HG02970 (cell line): ENCODE results near the gene ATRIP.

Experiments used
- ATAC-seq: cut with Tn5 transposase; IDR thresholded peaks from one replicate; pipeline ENCODE4 v1.9.1; 2021; ENCODE audit warnings: mild to moderate bottlenecking, moderate library complexity, moderate number of reproducible peaks; ENCODE audit not compliant: unreplicated experiment, low FRiP score

The ATRIP gene

DNA sequence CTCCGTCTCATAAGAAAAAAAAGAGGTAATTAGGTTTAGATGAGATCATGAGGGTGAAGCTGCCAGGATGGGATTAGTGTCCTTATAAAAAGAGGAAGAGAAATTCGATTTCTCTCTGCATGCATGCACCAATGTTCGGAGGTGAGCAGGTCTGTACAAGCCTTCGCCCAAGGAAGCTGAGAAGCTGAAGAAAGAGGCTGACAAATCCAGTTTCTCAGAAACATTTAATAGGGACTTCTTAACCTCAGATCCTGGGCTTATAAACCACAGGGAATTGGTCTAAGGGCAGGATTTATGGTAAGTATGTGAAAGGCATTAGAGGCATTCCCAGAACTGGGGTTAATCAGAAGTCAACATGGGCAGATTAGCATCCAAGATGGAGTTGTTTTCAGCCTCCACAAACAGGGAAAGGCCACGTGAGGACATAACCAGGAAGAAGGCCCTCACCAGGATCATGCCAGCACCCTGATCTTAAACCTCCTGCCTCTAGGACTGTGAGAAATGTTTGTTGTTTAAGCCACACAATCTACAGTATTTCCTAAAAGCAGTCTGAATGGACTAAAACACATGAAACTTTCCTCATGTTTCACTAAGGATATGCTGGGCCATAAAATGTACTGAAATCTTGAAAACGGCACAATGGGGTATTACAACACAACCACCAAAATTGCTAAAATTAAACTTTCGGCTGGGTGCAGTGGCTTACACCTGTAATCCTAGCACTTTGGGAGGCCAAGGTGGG lies 46.1 kb downstream of the ATRIP start:
- ATAC-seq = no peak

DNA sequence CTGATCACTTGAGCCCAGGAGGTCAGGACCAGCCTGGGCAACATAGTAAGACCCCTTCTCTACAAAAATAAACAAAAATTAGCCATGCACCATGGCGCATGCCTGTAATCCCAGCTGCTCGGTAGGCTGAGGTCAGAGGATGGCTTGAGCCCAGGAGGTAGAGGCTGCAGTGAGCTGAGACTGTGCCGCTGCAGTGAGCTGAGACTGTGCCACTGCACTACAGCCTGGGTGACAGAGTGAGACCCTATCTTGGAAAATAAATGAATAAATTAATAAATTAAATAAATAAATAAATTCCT lies 46.6 kb downstream of the ATRIP start:
- no peak for ATAC-seq

DNA sequence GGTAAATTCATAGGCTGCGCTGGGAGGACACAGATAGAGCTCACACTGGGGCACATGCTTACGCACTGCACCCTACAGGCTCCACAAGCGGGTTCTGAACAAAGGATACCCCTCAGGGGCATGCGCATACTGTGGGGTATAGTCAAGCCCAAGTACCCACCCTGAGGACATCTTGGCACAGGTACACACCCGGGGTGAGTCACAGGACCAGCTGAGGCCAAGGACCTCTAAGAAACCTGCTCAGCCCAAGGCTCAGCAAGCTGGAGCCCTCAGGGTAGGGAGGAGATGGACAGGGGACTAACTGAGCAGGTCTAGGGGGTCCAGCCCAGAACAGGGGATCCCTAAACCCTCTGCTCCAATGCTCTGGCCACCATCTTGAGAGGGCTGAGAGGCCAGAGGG lies 54.1 kb downstream of the ATRIP start:
- no peak for ATAC-seq

DNA sequence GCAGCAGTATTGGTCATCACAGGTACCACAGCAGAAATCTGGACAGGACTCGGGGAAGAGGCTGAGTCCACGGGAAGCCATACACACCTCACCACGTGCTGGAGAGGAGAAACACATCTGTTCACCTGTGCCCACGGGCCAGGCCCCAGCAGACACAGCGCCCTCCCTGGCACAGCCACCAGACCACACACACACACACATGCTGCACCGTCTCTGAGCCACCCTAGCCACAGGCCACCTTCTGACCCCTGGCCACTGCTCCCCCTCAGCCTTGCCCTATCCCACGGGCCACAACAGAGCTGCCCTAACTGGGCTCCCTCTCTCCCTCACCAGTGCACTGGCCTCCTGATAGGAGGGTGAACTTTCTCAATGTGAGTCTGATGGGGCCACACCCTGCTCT lies 54.7 kb downstream of the ATRIP start:
- no peak for ATAC-seq

DNA sequence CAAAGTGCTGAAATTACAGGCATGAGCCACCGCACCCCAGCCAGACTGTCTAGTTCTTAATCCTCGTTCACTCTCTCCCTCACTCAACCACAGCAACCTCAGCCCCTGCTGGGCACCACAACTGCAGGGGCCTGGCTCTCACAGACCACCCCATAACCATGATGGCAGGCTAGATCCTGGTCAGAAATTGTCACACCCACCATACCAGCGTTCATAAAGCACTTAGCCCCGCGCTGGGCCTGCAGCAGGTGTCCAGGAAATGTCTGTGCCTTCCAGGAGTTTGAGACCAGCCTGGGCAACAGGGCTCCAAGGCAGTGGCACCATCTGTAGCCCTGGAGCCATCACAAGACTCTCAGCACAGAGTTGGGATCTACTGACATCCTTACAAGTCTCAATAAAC lies 55.6 kb downstream of the ATRIP start:
- no peak for ATAC-seq

DNA sequence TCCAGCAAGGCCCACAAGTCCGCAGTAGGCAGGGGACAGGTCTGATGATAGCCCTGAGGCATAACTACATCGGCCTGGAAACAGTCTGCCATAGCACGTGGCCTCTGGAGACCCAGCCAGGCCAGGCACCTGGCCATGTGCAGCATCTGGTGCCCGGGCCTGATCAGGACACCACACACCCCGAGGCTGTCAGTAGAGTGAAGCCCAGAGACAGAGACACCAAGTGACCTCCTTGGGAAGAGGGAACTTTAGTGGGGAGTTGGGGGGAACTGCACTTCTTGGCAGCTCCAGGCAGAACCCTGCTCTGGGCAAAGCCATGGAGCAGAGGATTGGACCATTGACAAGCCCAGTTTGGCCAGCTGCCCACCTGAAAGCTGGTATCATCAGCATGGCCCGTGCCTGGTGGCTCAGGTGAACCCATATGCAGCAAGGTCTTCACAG lies 56.2 kb downstream of the ATRIP start:
- ATAC-seq = no peak

DNA sequence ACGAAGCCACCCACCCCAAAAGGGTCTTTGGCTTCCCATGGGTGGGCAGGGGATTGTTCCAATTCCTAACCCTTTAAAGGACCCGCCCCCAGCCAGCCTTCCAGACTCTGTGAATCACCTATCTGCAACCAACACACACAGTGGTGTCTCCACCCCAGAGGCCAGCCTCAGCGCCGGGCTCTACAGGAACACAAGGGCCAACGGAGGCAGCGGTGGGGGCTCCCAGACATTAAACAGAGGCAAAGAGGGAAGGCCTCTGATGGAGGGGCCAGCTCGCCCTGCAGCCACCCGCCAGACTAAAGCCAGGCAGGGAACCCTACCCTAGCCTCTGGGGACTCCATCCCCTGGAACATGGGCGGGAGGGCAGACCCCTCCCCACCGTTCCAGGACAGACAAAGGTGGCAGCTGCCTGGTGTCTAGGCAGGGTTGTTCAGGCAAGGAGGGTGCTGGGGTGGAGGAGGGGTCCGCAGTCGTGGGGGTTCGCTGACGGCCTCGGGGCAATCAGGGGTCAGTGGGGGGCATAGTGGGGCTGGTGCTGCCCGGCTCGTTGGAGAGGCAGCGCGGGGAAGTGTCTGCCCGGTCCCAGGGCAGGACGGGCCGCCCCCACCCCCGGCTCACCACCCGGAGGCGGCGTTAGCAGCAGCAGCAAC lies 57.0 kb downstream of the ATRIP start:
- ATAC-seq = no peak

DNA sequence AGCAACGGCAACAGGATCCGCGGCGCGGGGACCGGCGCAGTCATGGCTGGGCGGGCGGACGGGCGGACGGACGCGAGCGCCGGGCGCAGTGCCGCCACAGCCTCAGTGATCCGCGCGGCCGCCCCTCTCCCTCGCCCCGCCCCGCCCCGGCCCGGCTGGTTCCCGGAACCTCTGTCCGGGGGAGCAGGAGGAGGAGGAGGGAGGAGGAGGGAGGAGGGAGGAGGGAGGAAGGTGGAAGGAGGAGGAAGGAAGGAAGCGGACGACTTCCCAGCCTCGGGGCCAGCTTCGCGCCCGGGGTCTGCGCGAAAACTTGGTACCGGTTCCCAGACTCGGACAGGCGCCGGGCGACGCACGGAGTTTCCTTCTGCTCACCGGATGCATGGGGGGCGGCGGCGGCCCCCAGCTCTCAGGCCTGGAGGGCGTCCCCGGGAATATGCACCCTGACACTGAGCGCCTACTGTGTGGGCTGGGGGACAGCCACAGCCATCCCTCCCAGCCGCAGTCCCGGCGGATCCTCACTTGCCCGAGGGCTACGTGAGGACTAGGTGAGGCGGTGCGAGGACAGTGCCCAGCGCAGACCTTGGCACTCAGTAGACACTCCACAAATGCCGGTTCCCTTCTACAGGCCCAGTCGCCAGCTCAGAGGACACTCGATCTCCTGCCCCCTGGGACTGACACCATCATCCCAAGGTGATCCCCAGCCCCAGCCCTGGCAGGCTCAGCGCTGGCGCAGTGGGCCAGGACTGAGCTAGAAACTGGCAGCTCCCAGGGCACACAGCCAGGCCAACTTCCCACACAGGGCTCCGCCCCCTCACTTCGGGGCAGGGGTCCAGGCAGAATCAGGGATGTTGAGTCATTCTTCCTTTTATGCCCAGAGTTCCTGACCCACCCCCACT lies 57.8 kb downstream of the ATRIP start, which contains the start of gene SHISA5:
Gene SHISA5 (minus strand): TSS at position 124 of the 896 bp plus-strand sequence. CDS start 80 bp downstream, at position 44.
- no peak for ATAC-seq

DNA sequence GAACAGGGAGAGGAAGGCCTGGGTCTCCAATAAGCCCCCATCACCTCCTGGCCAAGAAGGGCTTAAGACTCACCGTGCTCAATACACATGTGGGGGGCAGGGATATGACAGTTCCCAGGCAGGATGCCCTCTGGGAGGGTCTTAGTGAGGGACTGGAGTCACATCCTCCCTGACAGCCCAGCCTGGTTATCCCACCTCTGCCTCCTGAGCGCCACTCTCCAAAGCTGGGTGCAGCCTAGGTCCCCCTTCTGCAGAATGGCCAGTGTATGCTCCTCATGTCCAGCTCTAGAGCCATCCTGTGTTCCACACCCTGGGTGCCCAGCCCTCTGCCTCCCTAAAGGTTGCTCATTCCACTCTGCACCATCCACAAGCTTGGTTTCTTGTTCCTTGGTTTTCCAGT lies 58.6 kb downstream of the ATRIP start:
- ATAC-seq = no peak

DNA sequence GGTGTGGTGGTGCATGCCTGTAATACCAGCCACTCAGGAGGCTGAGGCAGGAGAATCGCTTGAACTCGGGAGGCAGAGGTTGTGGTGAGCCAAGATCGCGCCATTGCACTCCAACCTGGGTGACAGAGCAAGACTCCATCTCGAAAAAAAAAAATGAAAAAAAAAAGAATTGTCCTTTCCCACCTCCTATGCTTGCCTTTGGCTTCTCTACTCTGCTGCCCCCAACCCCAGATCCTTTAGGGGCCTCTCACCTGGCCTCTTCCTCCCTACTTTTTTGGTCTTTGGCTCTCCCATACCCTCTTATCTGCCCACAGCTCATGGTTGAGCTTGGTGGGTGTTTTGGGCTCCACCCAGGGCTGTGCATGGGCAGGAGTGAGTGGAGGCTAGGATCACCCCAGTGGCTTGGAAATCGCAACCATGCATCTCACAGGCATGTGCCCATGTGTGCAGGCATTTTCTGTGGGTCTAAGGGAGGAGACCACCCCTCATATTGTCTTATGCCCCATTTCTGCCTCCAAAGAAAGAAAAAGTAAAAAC lies 59.5 kb downstream of the ATRIP start:
- no peak for ATAC-seq

DNA sequence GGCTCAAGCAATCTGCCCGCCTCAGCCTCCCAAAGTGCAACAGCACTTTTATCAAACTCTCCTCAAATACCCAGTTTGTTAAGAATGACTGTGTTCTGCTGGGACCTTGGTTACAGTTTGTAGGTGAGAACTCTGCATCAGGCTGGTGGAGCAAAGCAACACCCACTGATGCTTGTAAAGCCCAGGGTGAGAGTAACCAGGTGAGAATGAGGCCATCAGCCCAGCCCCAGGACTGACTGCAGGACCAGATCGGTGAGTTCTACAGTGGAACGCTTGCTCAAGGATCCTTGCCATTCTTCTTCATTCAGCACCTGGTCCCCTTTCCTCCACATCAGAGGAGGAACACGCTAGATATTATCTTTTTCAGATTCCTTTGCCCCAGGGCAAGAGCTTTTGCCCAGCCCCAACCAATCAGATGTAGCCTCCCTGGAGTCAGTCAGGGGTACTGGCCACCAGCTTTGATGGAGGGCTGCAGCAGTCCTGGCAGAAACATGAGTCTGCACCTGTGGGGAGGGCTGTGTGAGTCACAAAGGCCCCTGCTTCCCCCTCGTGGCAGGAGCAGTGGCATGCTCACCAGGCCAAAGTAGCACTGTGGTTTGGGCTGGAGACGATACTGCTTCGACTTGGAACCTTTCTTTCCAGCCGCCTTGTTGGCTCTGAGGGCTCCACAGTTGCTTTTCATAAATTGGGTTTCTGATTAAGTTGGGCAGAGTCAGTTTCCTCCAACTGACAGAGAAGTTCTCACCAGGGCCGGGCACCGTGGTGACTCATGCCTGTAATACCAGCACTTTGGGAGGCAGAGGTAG lies 60.9 kb downstream of the ATRIP start:
- ATAC-seq = peak; percentile 44

DNA sequence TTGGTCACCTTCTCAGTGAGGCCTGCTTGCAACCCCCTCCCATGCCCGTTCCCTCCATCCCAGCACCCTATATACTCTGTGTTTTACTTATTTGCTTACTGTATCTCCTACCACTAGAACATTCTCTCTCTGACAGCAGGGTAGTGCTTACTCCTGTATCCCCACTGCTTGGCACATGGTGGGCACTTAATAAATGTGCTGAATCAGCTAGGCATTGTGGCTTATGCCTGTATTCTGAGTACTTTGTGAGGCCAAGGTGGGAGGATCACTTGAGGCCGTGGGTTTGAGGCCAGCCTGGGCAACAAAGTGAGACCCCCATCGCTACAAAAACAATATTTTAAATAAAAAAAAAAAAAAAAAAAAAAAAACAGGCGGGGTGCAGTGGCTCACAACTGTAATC lies 65.0 kb downstream of the ATRIP start:
- ATAC-seq = no peak

DNA sequence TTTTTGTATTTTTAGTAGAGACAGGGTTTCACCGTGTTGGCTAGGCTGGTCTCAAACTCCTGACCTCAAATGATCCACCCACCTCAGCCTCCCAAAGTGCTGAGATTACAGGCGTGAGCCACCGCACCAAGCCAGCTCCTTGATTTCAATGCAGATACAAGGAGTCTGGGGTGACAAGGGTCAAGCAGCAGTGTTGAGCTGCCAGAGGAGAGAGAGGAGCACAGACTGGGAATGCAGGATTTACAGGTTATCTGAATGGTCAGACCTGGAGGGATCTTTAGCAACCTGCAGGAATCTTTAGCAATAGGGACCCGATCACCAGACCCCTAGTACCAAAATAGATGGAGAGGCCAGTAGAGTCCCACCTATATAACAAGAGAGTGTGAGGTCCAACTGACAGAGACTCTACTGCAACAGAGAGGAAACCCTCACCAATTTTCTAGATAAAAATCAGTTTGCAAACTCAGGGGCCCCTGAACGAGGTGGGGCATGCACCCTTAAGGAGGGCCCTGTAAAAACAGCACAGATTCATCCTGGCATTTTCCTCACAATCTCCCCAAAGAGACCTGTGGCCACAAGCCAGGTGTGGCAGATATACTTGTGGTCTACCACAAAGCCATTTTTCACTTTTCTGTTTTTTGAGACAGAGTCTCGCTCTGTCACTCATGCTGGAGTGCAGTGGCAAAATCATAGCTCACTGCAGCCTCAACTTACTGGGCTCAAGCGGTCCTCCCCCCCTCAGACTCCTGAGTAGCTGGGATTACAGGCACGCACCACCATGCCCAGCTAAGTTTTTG lies 68.1 kb downstream of the ATRIP start:
- no peak for ATAC-seq
